ENCODE data around the gene DNAI2.

DNAI2 gene

GRCh38 chr17:74342224-74342623 is 68.2 kb downstream of the DNAI2 start:
- DNase-seq (ENCODE audit: low read depth), result no peak

GRCh38 chr17:74343121-74343520 is 69.1 kb downstream of the DNAI2 start:
- no peak for DNase-seq (ENCODE audit: low read depth)

DNA sequence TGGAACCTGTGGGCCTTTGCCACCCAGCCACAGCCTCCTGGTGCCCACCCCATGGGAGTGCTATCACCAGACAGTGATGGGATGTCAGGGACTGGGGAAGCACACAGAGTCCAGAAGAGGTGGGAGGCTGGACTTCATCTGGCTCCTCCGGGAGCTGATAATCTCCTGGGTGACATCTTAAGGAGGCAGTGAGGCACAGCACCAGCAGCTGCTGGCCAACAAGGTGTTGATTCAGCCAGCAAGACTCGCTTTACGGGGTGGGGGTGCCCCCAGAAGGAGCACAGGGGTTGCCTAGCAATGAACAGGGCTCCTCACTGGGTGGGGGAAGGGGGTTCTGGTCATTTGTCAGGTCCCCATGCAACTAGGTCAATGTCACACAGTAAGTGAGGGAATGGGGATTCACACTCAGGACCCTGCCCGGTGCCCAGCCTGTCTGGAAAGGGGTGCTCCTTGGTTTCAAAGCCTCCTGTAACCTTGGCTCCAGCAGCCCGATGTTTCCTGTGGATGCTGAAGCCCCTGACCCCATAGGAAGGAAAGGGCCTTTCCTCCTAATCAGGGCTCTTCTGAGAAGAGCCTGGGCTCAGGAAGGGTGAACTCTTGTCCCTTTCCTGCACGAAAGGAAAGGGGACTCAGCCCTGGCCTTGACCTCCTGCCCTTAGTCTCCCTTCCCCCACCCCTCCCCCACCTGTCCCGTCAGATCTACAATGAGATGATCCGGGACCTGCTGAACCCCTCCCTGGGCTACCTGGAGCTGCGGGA is 69.7 kb downstream of the DNAI2 start:
- no peak for DNase-seq (ENCODE audit: low read depth)

GRCh38 chr17:74344658-74345057 is 70.6 kb downstream of the DNAI2 start:
- no peak for DNase-seq (ENCODE audit: low read depth)

GRCh38 chr17:74345433-74346241 is 71.6 kb downstream of the DNAI2 start:
- no peak for DNase-seq (ENCODE audit: low read depth)

GRCh38 chr17:74347646-74348045 is 73.6 kb downstream of the DNAI2 start:
- no peak for DNase-seq (ENCODE audit: low read depth)

DNA sequence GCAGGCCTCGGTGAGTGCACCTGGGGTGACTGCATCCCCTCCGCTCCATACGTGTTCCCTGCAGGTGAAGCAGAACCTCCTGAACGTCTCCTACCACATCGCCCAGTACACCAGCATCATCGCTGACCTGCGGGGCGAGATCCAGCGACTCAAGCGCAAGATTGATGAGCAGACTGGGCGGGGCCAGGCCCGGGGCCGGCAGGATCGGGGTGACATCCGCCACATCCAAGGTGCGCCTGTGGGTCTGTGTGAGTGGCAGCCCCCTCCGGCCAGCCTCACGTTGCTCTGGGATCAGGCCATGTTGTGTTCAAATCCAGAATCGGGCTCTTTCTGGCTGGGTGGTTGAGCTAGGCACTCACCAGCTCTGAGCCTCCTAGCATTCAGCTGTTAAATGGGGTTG is 75.1 kb downstream of the DNAI2 start:
- DNase-seq (ENCODE audit: low read depth), result no peak

GRCh38 chr17:74350486-74350885 is 76.5 kb downstream of the DNAI2 start:
- DNase-seq (ENCODE audit: low read depth), result no peak

DNA sequence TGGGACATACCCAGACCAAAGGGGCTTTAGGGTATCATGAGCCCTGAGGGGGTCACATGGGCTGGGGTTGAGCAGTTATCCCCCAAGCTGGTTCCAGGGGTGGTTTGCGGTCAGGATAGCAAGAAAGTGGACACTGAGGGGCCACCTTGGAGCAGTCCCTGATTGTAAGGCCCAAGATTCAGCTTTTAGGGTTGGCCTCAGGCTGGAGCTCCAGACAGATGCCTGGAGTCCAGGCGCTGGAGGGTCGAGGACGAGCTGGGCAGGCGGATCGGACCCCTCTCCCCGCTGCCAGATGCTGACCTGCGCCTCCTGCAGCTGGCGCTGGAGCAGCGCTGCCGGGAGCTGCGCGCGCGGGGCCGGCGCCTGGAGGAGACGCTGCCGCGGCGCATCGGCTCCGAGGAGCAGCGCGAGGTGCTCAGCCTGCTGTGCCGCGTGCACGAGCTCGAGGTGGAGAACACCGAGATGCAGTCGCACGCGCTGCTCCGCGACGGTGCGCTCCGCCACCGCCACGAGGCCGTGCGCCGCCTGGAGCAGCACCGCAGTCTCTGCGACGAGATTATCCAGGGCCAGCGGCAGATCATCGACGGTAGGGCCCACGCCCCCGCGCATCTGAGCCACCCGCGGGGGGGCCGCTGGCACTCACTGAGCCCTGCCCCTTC is 77.6 kb downstream of the DNAI2 start:
- DNase-seq (ENCODE audit: low read depth), result no peak

- DNase-seq (ENCODE audit: low read depth), result no peak
Measured at GRCh38 chr17:74353446-74354060, 79.5 kb downstream of the DNAI2 start.

GRCh38 chr17:74354123-74354522 is 80.1 kb downstream of the DNAI2 start:
- DNase-seq (ENCODE audit: low read depth), result peak; percentile 41

DNA sequence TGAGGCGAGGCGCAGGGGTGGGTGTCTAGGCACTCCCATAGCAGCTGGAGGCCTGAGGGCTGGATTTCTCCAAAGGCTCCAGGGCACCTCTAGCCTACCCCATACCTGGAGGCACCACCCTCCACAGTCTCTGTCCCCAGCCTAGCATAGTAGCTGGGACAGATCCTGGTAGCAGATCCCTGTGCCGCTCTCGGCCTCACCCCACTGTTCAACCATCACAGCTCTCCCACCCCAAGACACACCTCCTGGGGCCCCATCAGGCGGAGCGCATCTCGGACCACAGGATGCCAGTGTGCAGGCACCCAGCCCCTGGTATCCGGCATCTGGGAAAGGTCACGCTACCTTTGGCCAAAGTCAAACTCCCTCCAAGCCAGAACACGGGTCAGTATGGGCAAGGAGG is 80.5 kb downstream of the DNAI2 start:
- no peak for DNase-seq (ENCODE audit: low read depth)

GRCh38 chr17:74355065-74355464 is 81.0 kb downstream of the DNAI2 start:
- no peak for DNase-seq (ENCODE audit: low read depth)

- no peak for DNase-seq (ENCODE audit: low read depth)
Measured at GRCh38 chr17:74356646-74357465, 82.8 kb downstream of the DNAI2 start.

GRCh38 chr17:74357466-74357809 is 83.4 kb downstream of the DNAI2 start:
- no peak for DNase-seq (ENCODE audit: low read depth)

- no peak for DNase-seq (ENCODE audit: low read depth)
Measured at GRCh38 chr17:74358697-74359096, 84.7 kb downstream of the DNAI2 start.

DNA sequence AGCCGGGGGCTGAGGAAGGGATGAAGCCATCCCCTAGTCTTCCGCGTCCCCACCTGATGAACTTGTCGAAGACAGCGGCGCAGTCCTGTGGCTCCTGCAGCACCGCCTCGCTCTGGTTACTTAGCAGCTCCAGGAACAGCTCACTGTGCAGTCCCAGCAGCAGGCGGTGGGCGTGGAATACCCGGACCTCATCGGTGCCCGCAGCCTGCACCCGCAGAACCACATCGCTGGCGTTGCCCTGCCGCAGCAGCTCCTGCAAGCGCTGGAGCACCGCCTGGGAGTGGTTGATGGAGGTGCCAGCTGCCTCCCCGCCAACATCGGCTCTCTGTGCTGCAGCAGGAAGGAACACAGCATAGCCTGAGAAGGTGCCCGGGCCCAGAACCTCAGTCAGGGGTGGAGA is 85.9 kb downstream of the DNAI2 start:
- DNase-seq (ENCODE audit: low read depth), result no peak

DNA sequence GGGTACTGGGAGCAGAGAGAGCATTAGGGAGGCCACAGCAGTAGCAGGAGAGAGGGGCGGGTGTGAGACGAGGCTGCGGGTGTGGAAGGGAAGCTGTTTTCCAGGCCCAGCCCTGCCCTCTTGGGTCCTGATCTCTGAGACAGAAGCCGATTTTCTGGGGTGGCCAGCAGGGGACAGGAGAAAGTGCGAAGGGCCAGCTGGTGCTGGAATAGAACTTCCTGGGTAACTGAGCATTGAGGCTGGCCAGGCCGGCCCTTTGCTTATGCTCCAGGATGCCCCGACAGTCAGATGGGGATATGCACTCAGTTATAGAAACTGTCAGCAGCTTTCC is 86.8 kb downstream of the DNAI2 start:
- DNase-seq (ENCODE audit: low read depth), result no peak

DNA sequence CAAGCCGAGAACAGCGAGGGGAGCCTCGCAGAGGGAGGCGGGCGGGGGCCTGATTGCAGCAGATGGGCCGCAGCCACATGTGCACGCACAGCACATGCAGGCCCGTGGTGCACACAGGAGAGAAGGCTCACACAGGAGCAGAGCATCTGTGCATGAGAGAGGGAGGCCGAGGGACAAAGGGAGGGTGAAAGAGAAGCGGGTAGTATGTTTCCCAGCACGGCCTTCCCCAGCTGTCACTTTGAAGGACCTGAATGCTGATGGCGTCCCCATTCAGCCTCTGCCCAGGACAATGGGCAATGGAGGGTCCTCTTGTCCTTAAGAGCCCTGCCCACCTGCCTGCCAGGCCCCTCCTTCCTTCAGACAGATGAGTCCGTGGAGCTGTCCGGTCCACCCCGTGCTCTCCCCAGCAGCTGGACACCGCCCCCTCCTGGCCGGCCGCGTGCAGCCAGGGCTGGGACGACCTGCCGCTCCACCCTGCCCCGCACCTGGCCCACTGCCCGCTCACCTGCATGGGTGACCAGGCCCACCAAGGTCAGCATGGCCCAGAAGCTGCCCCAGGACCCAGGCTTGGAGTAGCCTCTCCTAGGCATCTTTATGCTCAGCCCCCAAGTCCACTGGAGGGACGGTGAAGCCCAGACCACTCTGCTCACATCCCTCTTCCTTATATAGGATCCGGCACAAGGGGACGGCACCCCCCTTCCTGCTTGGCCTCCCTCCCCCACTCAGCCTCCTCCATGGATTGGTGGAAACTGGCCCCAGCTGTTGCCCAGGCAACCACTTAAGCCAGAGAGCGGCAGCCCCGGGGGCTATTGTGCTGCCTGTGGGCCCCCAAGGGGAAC is 87.4 kb downstream of the DNAI2 start, which contains the start of gene BTBD17:
Gene BTBD17, minus strand, starts transcription at position 639 of the 839 bp plus-strand sequence. Its CDS starts 49 bp downstream, at position 590.
- DNase-seq (ENCODE audit: low read depth), result peak; percentile 26

DNA sequence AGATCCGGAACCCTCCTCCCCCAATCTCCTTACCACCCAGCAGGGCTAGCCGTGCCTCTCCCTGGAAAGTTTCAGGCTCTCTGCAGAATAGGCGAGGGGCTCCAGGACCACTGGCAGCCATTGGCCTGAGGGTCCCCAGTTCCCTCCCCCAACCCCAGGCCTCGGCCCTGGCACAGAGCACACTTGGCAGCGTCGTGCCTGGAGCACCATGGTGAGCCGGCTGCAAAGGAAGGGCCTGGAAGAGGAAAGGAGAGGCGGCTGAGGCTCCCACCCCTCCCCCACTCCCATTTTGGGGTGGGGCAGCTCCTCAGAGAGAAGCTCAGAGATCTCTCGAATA is 88.0 kb downstream of the DNAI2 start:
- no peak for DNase-seq (ENCODE audit: low read depth)

All from activated T-cell treated with anti-CD3 and anti-CD28 coated beads for 1 hour (primary cell).